ENCODE results near the gene DGKB.

DNA sequence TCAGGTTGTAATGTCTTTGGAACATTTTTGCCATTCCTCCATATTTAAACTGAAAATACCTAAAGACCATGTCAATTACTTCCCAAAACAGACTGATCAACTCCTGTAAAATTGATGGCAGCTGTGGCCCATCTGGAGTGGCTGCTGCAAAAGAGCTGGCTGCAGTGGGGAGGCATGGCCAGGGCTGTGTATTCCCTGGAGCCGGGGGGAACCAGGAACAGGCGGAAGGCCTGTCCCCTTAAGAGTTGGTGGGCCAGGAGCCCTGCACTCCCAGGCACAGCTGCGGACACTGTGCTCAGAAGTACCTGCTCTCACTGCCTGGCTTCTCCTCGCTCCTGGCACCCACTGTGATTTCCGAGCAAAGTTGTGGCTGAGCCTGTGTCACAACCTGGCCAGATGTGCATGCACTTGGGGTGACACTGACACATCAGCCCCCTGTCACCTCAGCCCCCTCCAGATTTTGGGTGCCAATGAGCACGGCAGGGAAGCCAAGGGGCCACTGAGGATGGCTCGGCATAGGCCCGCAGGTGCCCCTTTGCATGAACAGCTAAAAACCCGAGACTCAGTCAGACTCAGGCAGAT is 116.1 kb downstream of the DGKB start:
- TF ChIP-seq, protein P1, sequence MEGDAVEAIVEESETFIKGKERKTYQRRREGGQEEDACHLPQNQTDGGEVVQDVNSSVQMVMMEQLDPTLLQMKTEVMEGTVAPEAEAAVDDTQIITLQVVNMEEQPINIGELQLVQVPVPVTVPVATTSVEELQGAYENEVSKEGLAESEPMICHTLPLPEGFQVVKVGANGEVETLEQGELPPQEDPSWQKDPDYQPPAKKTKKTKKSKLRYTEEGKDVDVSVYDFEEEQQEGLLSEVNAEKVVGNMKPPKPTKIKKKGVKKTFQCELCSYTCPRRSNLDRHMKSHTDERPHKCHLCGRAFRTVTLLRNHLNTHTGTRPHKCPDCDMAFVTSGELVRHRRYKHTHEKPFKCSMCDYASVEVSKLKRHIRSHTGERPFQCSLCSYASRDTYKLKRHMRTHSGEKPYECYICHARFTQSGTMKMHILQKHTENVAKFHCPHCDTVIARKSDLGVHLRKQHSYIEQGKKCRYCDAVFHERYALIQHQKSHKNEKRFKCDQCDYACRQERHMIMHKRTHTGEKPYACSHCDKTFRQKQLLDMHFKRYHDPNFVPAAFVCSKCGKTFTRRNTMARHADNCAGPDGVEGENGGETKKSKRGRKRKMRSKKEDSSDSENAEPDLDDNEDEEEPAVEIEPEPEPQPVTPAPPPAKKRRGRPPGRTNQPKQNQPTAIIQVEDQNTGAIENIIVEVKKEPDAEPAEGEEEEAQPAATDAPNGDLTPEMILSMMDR (IDR thresholded peaks at IDR 0.05), result no peak
- TF ChIP-seq POLR2A (IDR thresholded peaks at IDR 0.05) (no peak), EP300 (IDR thresholded peaks at IDR 0.05) (no peak), POLR2AphosphoS5 (IDR thresholded peaks at IDR 0.05) (no peak)

All from stomach (tissue), 4 donors.